SK-N-SH treated with all-trans-retinoic acid at 6 μM for 48 hours (cell line): ENCODE measurements around the gene CFD.
A peak's percentile ranks its signal among the peaks of the same experiment; 100 is the strongest.

ENCODE experiments used
- ATAC-seq: fragments of 200-7000 bp; cut with Tn5 transposase; 3 replicates; pipeline ENCODE4 v1.9.1; 2020; ENCODE audit warnings: mild to moderate bottlenecking, moderate library complexity
- ARNTL ChIP-seq: fragments of 450-650 bp; formaldehyde crosslinking; IDR thresholded peaks from 2 replicates; pipeline ENCODE4 v1.5.0; 2020; ENCODE audit warnings: low read depth, mild to moderate bottlenecking, moderate library complexity, borderline replicate concordance
- BACH2 ChIP-seq: fragments of 250-450 bp; sonication (Bioruptor Pico); IDR thresholded peaks from 2 replicates; pipeline ENCODE4 v1.9.0; 2021; ENCODE audit warnings: mild to moderate bottlenecking, borderline replicate concordance
- CSDC2 ChIP-seq: fragments of 250-450 bp; sonication (Bioruptor Pico); IDR thresholded peaks from 2 replicates; pipeline ENCODE4 v1.5.0; 2020; ENCODE audit warnings: mild to moderate bottlenecking, moderate library complexity
- CSRNP3 ChIP-seq: fragments of 250-450 bp; sonication (Bioruptor Pico); IDR thresholded peaks from 2 replicates; pipeline ENCODE4 v1.5.1; 2021; ENCODE audit warnings: mild to moderate bottlenecking, moderate library complexity
- ESRRG ChIP-seq: fragments of 250-450 bp; sonication (Bioruptor Pico); IDR thresholded peaks from 2 replicates; pipeline ENCODE4 v1.6.1; 2021; ENCODE audit warnings: mild to moderate bottlenecking
- GLIS3 ChIP-seq: fragments of 250-450 bp; sonication (Bioruptor Pico); IDR thresholded peaks from 2 replicates; pipeline ENCODE4 v1.5.0; 2020; ENCODE audit warnings: mild to moderate bottlenecking, moderate library complexity
- ISL1 ChIP-seq: fragments of 250-450 bp; sonication (Bioruptor Pico); IDR thresholded peaks from 2 replicates; pipeline ENCODE4 v2.1.2; 2022; ENCODE audit warnings: mild to moderate bottlenecking, moderate library complexity
- PATZ1 ChIP-seq: fragments of 250-450 bp; sonication (Bioruptor Pico); IDR thresholded peaks from 2 replicates; pipeline ENCODE4 v1.8.0; 2020; ENCODE audit warnings: mild to moderate bottlenecking, moderate library complexity, borderline replicate concordance
- POU6F1 ChIP-seq: fragments of 250-450 bp; sonication (Bioruptor Pico); IDR thresholded peaks from 2 replicates; pipeline ENCODE4 v1.8.0; 2021; ENCODE audit warnings: low read depth, mild to moderate bottlenecking, moderate library complexity, borderline replicate concordance
- PPARA ChIP-seq: fragments of 250-450 bp; sonication (Bioruptor Pico); IDR thresholded peaks from 2 replicates; pipeline ENCODE4 v1.5.0; 2020; ENCODE audit warnings: mild to moderate bottlenecking, borderline replicate concordance
- RARB ChIP-seq: fragments of 250-450 bp; sonication (Bioruptor Pico); IDR thresholded peaks from 2 replicates; pipeline ENCODE4 v1.8.0; 2021; ENCODE audit warnings: mild to moderate bottlenecking, moderate library complexity
- SNAI2 ChIP-seq: fragments of 250-450 bp; sonication (Bioruptor Pico); IDR thresholded peaks from 2 replicates; pipeline ENCODE4 v1.5.0; 2020; ENCODE audit warnings: mild to moderate bottlenecking, moderate library complexity
- TOX ChIP-seq: fragments of 250-450 bp; sonication (Bioruptor Pico); IDR thresholded peaks from 2 replicates; pipeline ENCODE4 v1.8.0; 2021; ENCODE audit warnings: mild to moderate bottlenecking, moderate library complexity, borderline replicate concordance
- TSHZ2 ChIP-seq: fragments of 250-450 bp; sonication (Bioruptor Pico); IDR thresholded peaks from 2 replicates; pipeline ENCODE4 v1.5.0; 2020; ENCODE audit warnings: mild to moderate bottlenecking, moderate library complexity
- ZC3H10 ChIP-seq: fragments of 250-450 bp; sonication (Bioruptor Pico); IDR thresholded peaks from 2 replicates; pipeline ENCODE4 v1.5.1; 2021; ENCODE audit warnings: mild to moderate bottlenecking, moderate library complexity
- ZFP3 ChIP-seq: fragments of 250-450 bp; sonication (Bioruptor Pico); IDR thresholded peaks from 2 replicates; pipeline ENCODE4 v1.5.0; 2020; ENCODE audit warnings: mild to moderate bottlenecking, moderate library complexity
- ZFP30 ChIP-seq: fragments of 450-650 bp; formaldehyde crosslinking; IDR thresholded peaks from 2 replicates; pipeline ENCODE4 v1.5.0; 2022; ENCODE audit warnings: mild to moderate bottlenecking, moderate library complexity
- ZNF565 ChIP-seq: fragments of 450-650 bp; formaldehyde crosslinking; conservative IDR thresholded peaks from 2 replicates; pipeline ENCODE4 v1.5.0; 2020; ENCODE audit warnings: low read depth, mild to moderate bottlenecking, moderate library complexity
- ZNF70 ChIP-seq: fragments of 450-650 bp; formaldehyde crosslinking; IDR thresholded peaks from 2 replicates; pipeline ENCODE4 v1.5.0; 2020; ENCODE audit warnings: mild to moderate bottlenecking, moderate library complexity
- TF ChIP-seq, protein P1 (sequence below): fragments of 250-450 bp; sonication (Bioruptor Pico); IDR thresholded peaks from 2 replicates; pipeline ENCODE4 v1.5.1; 2020; ENCODE audit warnings: low read depth, mild to moderate bottlenecking, moderate library complexity

Gene CFD

GRCh38 chr19:898663-899062, 39.2 kb downstream of the CFD start (continued):
- TF ChIP-seq ZNF565 (CRISPR knock-in tag) (no peak), CSDC2 (CRISPR knock-in tag) (no peak), RARB (CRISPR knock-in tag) (no peak)

GRCh38 chr19:899336-900042, 40.0 kb downstream of the CFD start:
- no peak for ATAC-seq

DNA sequence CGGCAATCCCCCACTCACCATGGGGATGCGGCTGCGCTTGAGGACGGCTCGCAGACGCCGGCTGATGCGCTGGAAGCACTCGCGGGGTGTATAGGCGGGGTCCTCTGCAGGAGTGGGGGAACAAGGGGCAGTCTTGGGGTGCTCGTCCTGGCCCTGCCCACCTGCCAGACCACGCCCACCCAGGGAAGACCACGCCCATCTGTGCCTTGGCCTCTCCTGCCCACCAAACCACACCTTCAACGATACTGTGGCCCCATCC, 40.5 kb downstream of the CFD start:
- peak; percentile 5; the same call in 1 of the 3 replicates for ATAC-seq
- TF ChIP-seq GLIS3 (no peak), CSDC2 (CRISPR knock-in tag) (no peak), ZNF70 (CRISPR knock-in tag) (no peak), ISL1 (CRISPR knock-in tag) (no peak), ARNTL (CRISPR knock-in tag) (no peak), ZC3H10 (no peak), ZFP3 (no peak), TSHZ2 (CRISPR knock-in tag) (no peak), PATZ1 (no peak), CSRNP3 (CRISPR knock-in tag) (no peak)

More at GRCh38 chr19:899336-900042, 40.0 kb downstream of the CFD start:
- TF ChIP-seq PPARA (CRISPR knock-in tag) (no peak), ESRRG (CRISPR knock-in tag) (no peak), TOX (CRISPR knock-in tag) (no peak), GLIS3 (no peak), ZFP30 (CRISPR knock-in tag) (no peak), ZFP3 (peak; percentile 98)

DNA sequence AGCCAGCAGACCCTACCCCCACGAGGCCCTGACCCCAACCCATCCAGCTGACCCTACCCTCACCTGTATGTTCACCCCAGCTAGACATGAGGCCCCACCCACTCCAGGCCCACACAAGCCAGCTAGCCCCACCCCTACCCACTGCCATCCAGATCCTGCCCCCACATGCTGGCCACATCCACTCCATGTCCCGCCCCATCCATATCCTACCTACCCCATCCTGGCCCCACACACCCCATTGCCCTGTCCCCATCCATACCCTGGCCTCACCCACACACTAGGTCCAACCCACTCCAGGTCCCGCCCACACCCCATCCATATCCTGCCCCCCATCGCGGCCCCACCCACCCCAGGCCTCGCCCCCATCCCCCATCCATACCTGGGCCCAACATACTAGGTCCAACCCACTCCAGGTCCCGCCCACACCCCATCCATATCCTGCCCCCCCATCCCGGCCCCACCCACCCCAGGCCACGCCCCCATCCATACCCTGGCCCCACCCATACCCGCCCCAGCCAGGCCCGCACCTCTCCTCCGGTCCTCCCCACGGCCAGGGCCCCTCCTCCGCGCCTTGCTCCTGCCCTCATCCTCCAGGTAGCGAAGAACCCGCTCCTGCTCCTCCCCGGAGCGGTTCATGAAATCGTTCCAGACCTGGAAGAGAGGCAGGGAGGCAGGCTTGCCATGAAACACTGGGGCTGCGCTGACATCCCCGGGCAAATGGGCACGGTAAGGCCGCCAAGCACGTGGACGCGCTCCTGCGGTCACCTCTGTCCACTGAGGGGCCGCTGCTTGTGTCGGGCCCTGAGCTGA, 41.0 kb downstream of the CFD start:
- TF ChIP-seq, protein P1, sequence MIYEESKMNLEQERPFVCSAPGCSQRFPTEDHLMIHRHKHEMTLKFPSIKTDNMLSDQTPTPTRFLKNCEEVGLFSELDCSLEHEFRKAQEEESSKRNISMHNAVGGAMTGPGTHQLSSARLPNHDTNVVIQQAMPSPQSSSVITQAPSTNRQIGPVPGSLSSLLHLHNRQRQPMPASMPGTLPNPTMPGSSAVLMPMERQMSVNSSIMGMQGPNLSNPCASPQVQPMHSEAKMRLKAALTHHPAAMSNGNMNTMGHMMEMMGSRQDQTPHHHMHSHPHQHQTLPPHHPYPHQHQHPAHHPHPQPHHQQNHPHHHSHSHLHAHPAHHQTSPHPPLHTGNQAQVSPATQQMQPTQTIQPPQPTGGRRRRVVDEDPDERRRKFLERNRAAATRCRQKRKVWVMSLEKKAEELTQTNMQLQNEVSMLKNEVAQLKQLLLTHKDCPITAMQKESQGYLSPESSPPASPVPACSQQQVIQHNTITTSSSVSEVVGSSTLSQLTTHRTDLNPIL: no peak
- no peak for TF ChIP-seq TSHZ2 (CRISPR knock-in tag)
- TF ChIP-seq BACH2 (CRISPR knock-in tag): no peak
- TF ChIP-seq ZFP3: no peak
- TF ChIP-seq CSDC2 (CRISPR knock-in tag): no peak
- TF ChIP-seq ISL1 (CRISPR knock-in tag): no peak
- no peak for TF ChIP-seq ESRRG (CRISPR knock-in tag)
- TF ChIP-seq ZNF565 (CRISPR knock-in tag): no peak
- no peak for TF ChIP-seq POU6F1 (CRISPR knock-in tag)
- TF ChIP-seq CSRNP3 (CRISPR knock-in tag): no peak
- no peak for TF ChIP-seq GLIS3
- no peak for TF ChIP-seq TOX (CRISPR knock-in tag)
- TF ChIP-seq ZFP30 (CRISPR knock-in tag): no peak
- no peak for TF ChIP-seq SNAI2 (CRISPR knock-in tag)
- TF ChIP-seq PPARA (CRISPR knock-in tag): no peak
- TF ChIP-seq ZNF70 (CRISPR knock-in tag): no peak
- TF ChIP-seq ZC3H10: no peak
- ATAC-seq: peak; percentile 60
